NCI-H1417 (cell line): ENCODE data around the gene TMEM204.
A peak's percentile ranks its signal among the peaks of the same experiment; 100 is the strongest.

Experiments
- DNase-seq, 3 experiments: peaks; one replicate each; lab custom pipeline; 2025; lab: John Stamatoyannopoulos, UW

TMEM204 gene

GRCh38 chr16:1499756-1500464 is 33.6 kb upstream of the TMEM204 start:
- DNase-seq: no peak

GRCh38 chr16:1500465-1501150 is 32.9 kb upstream of the TMEM204 start:
- DNase-seq: no peak

GRCh38 chr16:1501630-1502029 is 31.8 kb upstream of the TMEM204 start:
- DNase-seq: no peak

GRCh38 chr16:1502092-1503004 is 31.1 kb upstream of the TMEM204 start:
- DNase-seq: no peak

GRCh38 chr16:1503110-1503955 is 30.1 kb upstream of the TMEM204 start:
- DNase-seq: no peak

- no peak for DNase-seq
Observed at GRCh38 chr16:1505073-1505844, 28.2 kb upstream of the TMEM204 start.

GRCh38 chr16:1505912-1506311 is 27.6 kb upstream of the TMEM204 start:
- no peak for DNase-seq

GRCh38 chr16:1506494-1507213 is 26.8 kb upstream of the TMEM204 start:
- DNase-seq: no peak

- DNase-seq: no peak
Observed at GRCh38 chr16:1508494-1509187, 24.8 kb upstream of the TMEM204 start.

- no peak for DNase-seq
Observed at GRCh38 chr16:1509307-1510221, 23.9 kb upstream of the TMEM204 start.

- no peak for DNase-seq
Observed at GRCh38 chr16:1510272-1510671, 23.2 kb upstream of the TMEM204 start.

- no peak for DNase-seq
Observed at GRCh38 chr16:1510941-1511351, 22.5 kb upstream of the TMEM204 start.

- peak in 2 of 3 experiments; percentile 39 to 44 for DNase-seq
Observed at GRCh38 chr16:1511662-1512569, 21.6 kb upstream of the TMEM204 start.

- no peak for DNase-seq
Observed at GRCh38 chr16:1512774-1513173, 20.7 kb upstream of the TMEM204 start.

GRCh38 chr16:1514507-1514906 is 19.0 kb upstream of the TMEM204 start:
- no peak for DNase-seq

- no peak for DNase-seq
Observed at GRCh38 chr16:1518626-1519135, 14.8 kb upstream of the TMEM204 start.

GRCh38 chr16:1519831-1520230 is 13.6 kb upstream of the TMEM204 start:
- DNase-seq: no peak
